H9 (cell line): ENCODE data around the gene MBTPS1. TPM values are rescaled to one million over a fixed set of nuclear protein-coding genes. Genes with fewer than 3 reads are reported as not detected.
A peak's percentile ranks its signal among the peaks of the same experiment; 100 is the strongest.

Experiments used
- DNase-seq: peaks from one replicate; pipeline ENCODE4 v3.0.0-alpha.2; 2017
- H2AFZ ChIP-seq: one replicate; pipeline ENCODE4 v1.6.1; 2013; ENCODE audit warnings: mild to moderate bottlenecking, low read length, control low read depth, moderate library complexity
- H2AK5ac ChIP-seq: 2 replicates; pipeline ENCODE4 v1.6.1; 2013; ENCODE audit warnings: low read length, control low read depth, mixed read lengths; ENCODE audit not compliant: insufficient read length
- H2BK120ac ChIP-seq: one replicate; pipeline ENCODE4 v1.6.1; 2013; ENCODE audit warnings: low read depth, mild to moderate bottlenecking, low read length, control low read depth, inconsistent platforms; ENCODE audit not compliant: poor library complexity, severe bottlenecking
- H2BK12ac ChIP-seq: 2 replicates; pipeline ENCODE4 v1.6.1; 2013; ENCODE audit warnings: low read length, control low read depth, mixed read lengths, low read depth; ENCODE audit not compliant: insufficient read length
- H2BK15ac ChIP-seq: 2 replicates; pipeline ENCODE4 v1.6.1; 2013; ENCODE audit warnings: low read depth, low read length, control low read depth
- H2BK20ac ChIP-seq: one replicate; pipeline ENCODE4 v1.6.1; 2013; ENCODE audit warnings: low read depth, mild to moderate bottlenecking, low read length, control low read depth, inconsistent platforms; ENCODE audit not compliant: poor library complexity, severe bottlenecking
- H2BK5ac ChIP-seq: 2 replicates; pipeline ENCODE4 v1.6.1; 2013; ENCODE audit warnings: low read length, control low read depth, mixed read lengths; ENCODE audit not compliant: insufficient read length
- H3K14ac ChIP-seq: 2 replicates; pipeline ENCODE4 v1.6.1; 2013; ENCODE audit warnings: low read length, control low read depth; ENCODE audit not compliant: insufficient read depth
- H3K18ac ChIP-seq: 2 replicates; pipeline ENCODE4 v1.6.1; 2013; ENCODE audit warnings: low read depth, mild to moderate bottlenecking, mixed read lengths, low read length, control low read depth; ENCODE audit not compliant: insufficient read length
- H3K23ac ChIP-seq: 2 replicates; pipeline ENCODE4 v1.6.1; 2013; ENCODE audit warnings: low read length, control low read depth, mixed read lengths, low read depth; ENCODE audit not compliant: insufficient read length
- H3K23me2 ChIP-seq: 2 replicates; pipeline ENCODE4 v1.6.1; 2013; ENCODE audit warnings: low read depth, mild to moderate bottlenecking, mixed read lengths, low read length, control low read depth; ENCODE audit not compliant: insufficient read length, poor library complexity, severe bottlenecking
- H3K27ac ChIP-seq: 2 replicates; pipeline ENCODE4 v1.5.1; 2013; ENCODE audit warnings: low read length, control low read depth, mixed read lengths, low read depth; ENCODE audit not compliant: insufficient read length
- H3K27me3 ChIP-seq: 2 replicates; pipeline ENCODE4 v1.6.1; 2013; ENCODE audit warnings: low read length, control low read depth, inconsistent platforms; ENCODE audit not compliant: insufficient read depth
- H3K4ac ChIP-seq: 2 replicates; pipeline ENCODE4 v1.6.1; 2013; ENCODE audit warnings: low read depth, mild to moderate bottlenecking, control low read depth, inconsistent platforms, low read length, moderate library complexity
- H3K4me1 ChIP-seq: 2 replicates; pipeline ENCODE4 v1.6.1; 2013; ENCODE audit warnings: low read length, control low read depth, inconsistent platforms; ENCODE audit not compliant: insufficient read depth
- H3K4me2 ChIP-seq: 2 replicates; pipeline ENCODE4 v1.6.1; 2013; ENCODE audit warnings: low read length, control low read depth, mixed read lengths; ENCODE audit not compliant: insufficient read length, insufficient read depth
- H3K56ac ChIP-seq: 2 replicates; pipeline ENCODE4 v1.6.1; 2013; ENCODE audit warnings: low read depth, mild to moderate bottlenecking, mixed read lengths, low read length, control low read depth; ENCODE audit not compliant: insufficient read length
- H3K79me1 ChIP-seq: 2 replicates; pipeline ENCODE4 v1.6.1; 2013; ENCODE audit warnings: low read depth, mild to moderate bottlenecking, moderate library complexity, low read length, control low read depth, inconsistent platforms; ENCODE audit not compliant: insufficient read depth, poor library complexity, severe bottlenecking
- H3K79me2 ChIP-seq: 2 replicates; pipeline ENCODE4 v1.6.1; 2013; ENCODE audit warnings: low read length, control low read depth, inconsistent platforms; ENCODE audit not compliant: insufficient read depth
- H3K9ac ChIP-seq: 2 replicates; pipeline ENCODE4 v1.6.1; 2013; ENCODE audit warnings: low read length, control low read depth, mixed read lengths; ENCODE audit not compliant: insufficient read length; ENCODE audit errors: extremely low read depth
- H3K9me3 ChIP-seq: one replicate; pipeline ENCODE4 v1.6.1; 2013; ENCODE audit warnings: low read depth, low read length, inconsistent platforms; ENCODE audit not compliant: control insufficient read depth
- H3T11ph ChIP-seq: one replicate; pipeline ENCODE4 v1.6.1; 2013; ENCODE audit warnings: mild to moderate bottlenecking, low read length, control low read depth, inconsistent platforms
- H4K20me1 ChIP-seq: one replicate; pipeline ENCODE4 v1.6.1; 2013; ENCODE audit not compliant: control insufficient read depth, insufficient read length, insufficient read depth
- H4K5ac ChIP-seq: 2 replicates; pipeline ENCODE4 v1.6.1; 2013; ENCODE audit warnings: low read depth, mild to moderate bottlenecking, mixed read lengths, low read length, control low read depth; ENCODE audit not compliant: insufficient read length
- H4K8ac ChIP-seq: replicated peaks from 2 replicates; pipeline ENCODE4 v1.6.1; 2013; ENCODE audit warnings: low read length, control low read depth, mixed read lengths, low read depth; ENCODE audit not compliant: insufficient read length
- H4K91ac ChIP-seq: 2 replicates; pipeline ENCODE4 v1.6.1; 2013; ENCODE audit warnings: low read depth, mild to moderate bottlenecking, moderate library complexity, mixed read lengths, low read length, control low read depth; ENCODE audit not compliant: insufficient read length
- H3K27ac Mint-ChIP-seq, 3 experiments: 2 replicates in 2 of 3; 3 replicates in 1 of 3; pipeline ENCODE4 v1.8.0; 2020 to 2021; ENCODE audit warnings: mixed read lengths in 3 of 3, mild to moderate bottlenecking in 1 of 3, moderate library complexity in 1 of 3
- H3K27me3 Mint-ChIP-seq: 2 replicates; pipeline ENCODE4 v1.8.0; 2021; ENCODE audit warnings: low read depth, mild to moderate bottlenecking, moderate library complexity, mixed read lengths
- H3K36me3 Mint-ChIP-seq, 3 experiments: 2 replicates in 2 of 3; 3 replicates in 1 of 3; pipeline ENCODE4 v1.8.0; 2020 to 2021; ENCODE audit warnings: low read depth in 3 of 3, mixed read lengths in 3 of 3; ENCODE audit not compliant: insufficient read depth in 1 of 3
- H3K4me1 Mint-ChIP-seq, 2 experiments: 2 replicates each; pipeline ENCODE4 v1.8.0; 2020; ENCODE audit warnings: mixed read lengths in 2 of 2
- H3K4me3 Mint-ChIP-seq, 2 experiments: 2 replicates in 1 of 2; 3 replicates in 1 of 2; pipeline ENCODE4 v1.8.0; 2020 to 2021; ENCODE audit warnings: mild to moderate bottlenecking in 2 of 2, mixed read lengths in 2 of 2, moderate library complexity in 1 of 2
- H3K9me3 Mint-ChIP-seq, 2 experiments: 2 replicates in 1 of 2; 3 replicates in 1 of 2; pipeline ENCODE4 v1.8.0; 2020; ENCODE audit warnings: mild to moderate bottlenecking in 2 of 2, mixed read lengths in 2 of 2, moderate library complexity in 1 of 2
- WGBS: extraction: QIAGEN DNeasy Blood & Tissue Kit; methylation state at CpG from one replicate; pipeline ENCODE4 v1.1.7; 2013; ENCODE audit warnings: missing lambda C conversion rate, low lambda C conversion rate, mixed read lengths; ENCODE audit not compliant: insufficient read length; ENCODE audit errors: extremely low coverage; 5-methylcytosine and 5-hydroxymethylcytosine counted together
- total RNA-seq: library from RNA; stranded (reverse); gene quantifications from 2 replicates; pipeline ENCODE4 v1.2.1, GENCODE V29; 2021
- TF ChIP-seq, protein P1 (sequence below): fragments of 200-600 bp; sonication (generic); conservative IDR thresholded peaks from 3 replicates; pipeline ENCODE4 v1.8.0; 2021; ENCODE audit warnings: antibody characterized with exemption, mild to moderate bottlenecking

Gene MBTPS1
- total RNA-seq, 1 experiment from 2014 or later: 48.7 TPM

DNA sequence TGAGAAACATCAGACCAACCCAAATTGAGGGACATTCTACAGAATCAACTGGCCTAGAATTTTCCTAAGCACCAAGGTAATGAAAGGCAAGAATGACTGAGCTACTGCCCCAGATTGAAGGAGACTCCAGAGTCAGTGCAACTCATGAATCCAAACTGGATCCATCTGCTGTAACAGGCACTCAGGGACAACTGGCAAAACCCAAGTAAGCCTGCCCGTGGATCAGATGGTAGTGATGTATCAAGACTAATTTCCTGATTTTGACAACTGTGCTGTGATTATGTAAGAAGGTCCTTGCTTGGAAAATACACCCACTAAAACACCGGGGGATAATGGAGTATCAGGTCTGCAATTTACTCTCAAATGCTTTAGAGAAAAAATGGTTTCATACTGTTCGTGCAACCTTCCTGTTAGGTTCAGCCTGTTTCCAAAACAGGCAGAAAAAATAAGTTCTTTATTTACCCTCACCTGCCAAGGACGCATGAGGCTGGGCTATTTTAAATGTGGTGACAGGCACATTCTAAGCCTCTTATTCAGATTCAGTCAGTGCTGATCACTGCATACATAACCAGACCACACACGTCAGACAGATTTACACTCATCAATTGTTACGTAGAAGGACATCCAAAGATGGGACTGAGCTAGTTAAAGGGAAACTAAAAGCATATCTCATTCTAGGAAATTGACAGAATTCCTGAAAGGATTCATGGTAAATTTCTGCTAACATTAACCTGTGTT lies 7.0 kb downstream of the MBTPS1 start:
- Histone ChIP-seq H2AFZ (no peak overlapping the region), H2BK120ac (no peak overlapping the region), H3K23ac (no peak overlapping the region), H2AK5ac (no peak overlapping the region), H3K18ac (no peak overlapping the region), H3K56ac (no peak overlapping the region), H3T11ph (no peak overlapping the region), H3K79me2 (peaks cover 23% of the 10 kb centered on the region; the same call in 1 of the 2 replicates), H3K27ac (no peak overlapping the region), H4K8ac (no peak overlapping the region), H3K4me2 (no peak overlapping the region), H4K5ac (no peak overlapping the region), H3K9ac (no peak overlapping the region), H2BK5ac (no peak overlapping the region), H3K9me3 (no peaks in the 10 kb centered on the region), H2BK20ac (no peak overlapping the region), H3K27me3 (no peaks in the 10 kb centered on the region), H4K91ac (no peak overlapping the region), H2BK15ac (no peak overlapping the region), H3K4me1 (no peaks in the 10 kb centered on the region), H3K23me2 (no peaks in the 10 kb centered on the region), H3K4ac (no peak overlapping the region), H3K79me1 (peaks cover 5% of the 10 kb centered on the region), H3K14ac (no peak overlapping the region), H2BK12ac (no peak overlapping the region), H4K20me1 (no peaks in the 10 kb centered on the region)
- WGBS: no CpG with 5 or more reads among the region's 6 CpGs
- Mint-ChIP-seq H3K4me3 (no peak overlapping the region), H3K36me3 (peaks cover 0 to 3% (median 0%) of the 10 kb centered on the region in 3 experiments; a peak in 1 of 7 replicates), H3K27me3 (no peaks in the 10 kb centered on the region), H3K27ac (peak overlapping the region in 2 of 3 experiments; percentile 6 to 50; a peak in 3 of 7 replicates), H3K9me3 (no peaks in the 10 kb centered on the region), H3K4me1 (peaks cover 7 to 17% of the 10 kb centered on the region in 2 experiments; a peak in 3 of 4 replicates)
- DNase-seq: no peak
- TF ChIP-seq, protein P1, sequence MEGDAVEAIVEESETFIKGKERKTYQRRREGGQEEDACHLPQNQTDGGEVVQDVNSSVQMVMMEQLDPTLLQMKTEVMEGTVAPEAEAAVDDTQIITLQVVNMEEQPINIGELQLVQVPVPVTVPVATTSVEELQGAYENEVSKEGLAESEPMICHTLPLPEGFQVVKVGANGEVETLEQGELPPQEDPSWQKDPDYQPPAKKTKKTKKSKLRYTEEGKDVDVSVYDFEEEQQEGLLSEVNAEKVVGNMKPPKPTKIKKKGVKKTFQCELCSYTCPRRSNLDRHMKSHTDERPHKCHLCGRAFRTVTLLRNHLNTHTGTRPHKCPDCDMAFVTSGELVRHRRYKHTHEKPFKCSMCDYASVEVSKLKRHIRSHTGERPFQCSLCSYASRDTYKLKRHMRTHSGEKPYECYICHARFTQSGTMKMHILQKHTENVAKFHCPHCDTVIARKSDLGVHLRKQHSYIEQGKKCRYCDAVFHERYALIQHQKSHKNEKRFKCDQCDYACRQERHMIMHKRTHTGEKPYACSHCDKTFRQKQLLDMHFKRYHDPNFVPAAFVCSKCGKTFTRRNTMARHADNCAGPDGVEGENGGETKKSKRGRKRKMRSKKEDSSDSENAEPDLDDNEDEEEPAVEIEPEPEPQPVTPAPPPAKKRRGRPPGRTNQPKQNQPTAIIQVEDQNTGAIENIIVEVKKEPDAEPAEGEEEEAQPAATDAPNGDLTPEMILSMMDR: no peak
